ENCODE results near the gene NFKB1. TPM values are rescaled to one million over a fixed set of nuclear protein-coding genes. Genes with fewer than 3 reads are reported as not detected.

The NFKB1 gene
- total and polyA plus RNA-seq, 9 of the 15 experiments (the other 6 are each of a cell fraction or from before 2014, with no cell fraction given) = 2.4 to 14.5 (median 10.3) TPM

DNA sequence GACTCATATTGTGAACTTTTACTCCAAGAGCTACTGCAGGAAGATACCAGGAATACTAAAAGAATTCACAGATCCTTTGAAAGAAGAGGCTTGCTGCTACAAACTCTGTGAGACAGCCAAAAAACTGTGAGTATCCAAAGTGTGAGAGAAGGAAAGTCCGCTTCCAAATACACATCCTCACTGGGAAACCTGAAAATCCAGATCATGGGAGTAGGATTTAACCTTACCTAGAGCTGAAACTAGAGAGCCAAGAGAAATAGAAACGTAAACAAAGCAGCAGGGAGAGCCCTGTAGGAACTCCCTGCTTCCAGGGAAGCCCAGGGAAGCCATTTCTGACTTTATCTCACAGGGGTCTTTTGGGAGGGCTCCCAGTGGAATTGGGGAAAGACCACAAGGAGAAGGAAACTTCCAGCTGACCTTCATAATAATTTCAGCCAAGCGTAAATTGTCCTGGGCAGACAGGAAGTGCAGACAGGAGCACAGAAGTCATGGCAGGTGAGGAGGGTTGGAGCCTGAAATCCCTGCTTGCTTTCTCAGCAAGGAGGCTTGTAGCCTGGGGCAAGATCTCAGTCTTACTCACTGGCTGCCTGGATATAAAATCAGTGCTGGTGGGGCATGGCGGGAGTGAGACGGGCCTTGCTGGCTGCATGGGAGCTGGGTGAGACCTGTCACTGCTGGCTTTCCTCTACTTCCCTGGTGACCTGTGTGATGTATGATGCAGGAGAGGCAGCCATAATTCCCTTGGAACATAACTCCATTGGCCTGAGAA lies 26.2 kb upstream of the NFKB1 start (continued):
- TF ChIP-seq, protein P1, sequence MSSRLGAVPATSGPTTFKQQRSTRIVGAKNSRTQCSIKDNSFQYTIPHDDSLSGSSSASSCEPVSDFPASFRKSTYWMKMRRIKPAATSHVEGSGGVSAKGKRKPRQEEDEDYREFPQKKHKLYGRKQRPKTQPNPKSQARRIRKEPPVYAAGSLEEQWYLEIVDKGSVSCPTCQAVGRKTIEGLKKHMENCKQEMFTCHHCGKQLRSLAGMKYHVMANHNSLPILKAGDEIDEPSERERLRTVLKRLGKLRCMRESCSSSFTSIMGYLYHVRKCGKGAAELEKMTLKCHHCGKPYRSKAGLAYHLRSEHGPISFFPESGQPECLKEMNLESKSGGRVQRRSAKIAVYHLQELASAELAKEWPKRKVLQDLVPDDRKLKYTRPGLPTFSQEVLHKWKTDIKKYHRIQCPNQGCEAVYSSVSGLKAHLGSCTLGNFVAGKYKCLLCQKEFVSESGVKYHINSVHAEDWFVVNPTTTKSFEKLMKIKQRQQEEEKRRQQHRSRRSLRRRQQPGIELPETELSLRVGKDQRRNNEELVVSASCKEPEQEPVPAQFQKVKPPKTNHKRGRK (tag; IDR thresholded peaks at IDR 0.05) = no peak
- TF ChIP-seq, protein P2, sequence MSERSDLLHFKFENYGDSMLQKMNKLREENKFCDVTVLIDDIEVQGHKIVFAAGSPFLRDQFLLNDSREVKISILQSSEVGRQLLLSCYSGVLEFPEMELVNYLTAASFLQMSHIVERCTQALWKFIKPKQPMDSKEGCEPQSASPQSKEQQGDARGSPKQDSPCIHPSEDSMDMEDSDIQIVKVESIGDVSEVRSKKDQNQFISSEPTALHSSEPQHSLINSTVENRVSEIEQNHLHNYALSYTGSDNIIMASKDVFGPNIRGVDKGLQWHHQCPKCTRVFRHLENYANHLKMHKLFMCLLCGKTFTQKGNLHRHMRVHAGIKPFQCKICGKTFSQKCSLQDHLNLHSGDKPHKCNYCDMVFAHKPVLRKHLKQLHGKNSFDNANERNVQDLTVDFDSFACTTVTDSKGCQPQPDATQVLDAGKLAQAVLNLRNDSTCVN (CRISPR knock-in tag; IDR thresholded peaks at IDR 0.05) = no peak
- TF ChIP-seq, protein P3, sequence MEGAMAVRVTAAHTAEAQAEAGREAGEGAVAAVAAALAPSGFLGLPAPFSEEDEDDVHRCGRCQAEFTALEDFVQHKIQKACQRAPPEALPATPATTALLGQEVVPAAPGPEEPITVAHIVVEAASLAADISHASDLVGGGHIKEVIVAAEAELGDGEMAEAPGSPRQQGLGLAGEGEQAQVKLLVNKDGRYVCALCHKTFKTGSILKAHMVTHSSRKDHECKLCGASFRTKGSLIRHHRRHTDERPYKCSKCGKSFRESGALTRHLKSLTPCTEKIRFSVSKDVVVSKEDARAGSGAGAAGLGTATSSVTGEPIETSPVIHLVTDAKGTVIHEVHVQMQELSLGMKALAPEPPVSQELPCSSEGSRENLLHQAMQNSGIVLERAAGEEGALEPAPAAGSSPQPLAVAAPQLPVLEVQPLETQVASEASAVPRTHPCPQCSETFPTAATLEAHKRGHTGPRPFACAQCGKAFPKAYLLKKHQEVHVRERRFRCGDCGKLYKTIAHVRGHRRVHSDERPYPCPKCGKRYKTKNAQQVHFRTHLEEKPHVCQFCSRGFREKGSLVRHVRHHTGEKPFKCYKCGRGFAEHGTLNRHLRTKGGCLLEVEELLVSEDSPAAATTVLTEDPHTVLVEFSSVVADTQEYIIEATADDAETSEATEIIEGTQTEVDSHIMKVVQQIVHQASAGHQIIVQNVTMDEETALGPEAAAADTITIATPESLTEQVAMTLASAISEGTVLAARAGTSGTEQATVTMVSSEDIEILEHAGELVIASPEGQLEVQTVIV (CRISPR knock-in tag; IDR thresholded peaks at IDR 0.05; ENCODE audit: borderline replicate concordance) = no peak

Data from K562 (cell line).